Pulmonary artery endothelial cell (primary cell): ENCODE results near the gene SORCS1. TPM values are rescaled to one million over a fixed set of nuclear protein-coding genes. Genes with fewer than 3 reads are reported as not detected.

Experiments used
- DNase-seq: peaks from one replicate; pipeline ENCODE4 v3.0.0-alpha.2; 2011; ENCODE audit warnings: low read depth, low spot score
- total RNA-seq: library from RNA; depleted of rRNA; stranded (reverse); fragments of >200 nt; gene quantifications from 2 replicates; pipeline ENCODE4 v1.2.3, GENCODE V29; 2014

Gene SORCS1
- total RNA-seq, 1 donor from 2014 or later: not detected

DNA sequence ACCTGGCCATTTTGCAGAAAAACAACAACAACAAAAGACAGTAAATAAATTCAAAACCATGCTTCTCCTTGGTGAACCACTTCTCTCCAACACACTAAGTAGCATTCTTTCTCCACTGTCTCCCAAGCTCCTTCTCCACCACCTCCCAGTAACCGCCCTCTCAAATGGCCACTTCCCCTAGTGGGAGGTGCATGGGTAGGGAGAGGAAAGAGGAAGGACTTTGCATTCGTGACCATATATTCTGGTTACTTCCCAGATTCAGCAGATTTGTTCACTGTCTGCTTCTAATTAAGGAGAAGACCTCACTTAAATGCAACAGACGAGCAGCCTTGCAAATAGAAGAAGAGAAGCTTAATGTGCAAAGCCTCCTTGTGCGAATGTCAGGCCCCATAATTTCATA lies 166.8 kb downstream of the SORCS1 start:
- no peak for DNase-seq

- no peak for DNase-seq
These were observed 168.0 kb downstream of the SORCS1 start for GRCh38 chr10:106996510-106996909.

DNA sequence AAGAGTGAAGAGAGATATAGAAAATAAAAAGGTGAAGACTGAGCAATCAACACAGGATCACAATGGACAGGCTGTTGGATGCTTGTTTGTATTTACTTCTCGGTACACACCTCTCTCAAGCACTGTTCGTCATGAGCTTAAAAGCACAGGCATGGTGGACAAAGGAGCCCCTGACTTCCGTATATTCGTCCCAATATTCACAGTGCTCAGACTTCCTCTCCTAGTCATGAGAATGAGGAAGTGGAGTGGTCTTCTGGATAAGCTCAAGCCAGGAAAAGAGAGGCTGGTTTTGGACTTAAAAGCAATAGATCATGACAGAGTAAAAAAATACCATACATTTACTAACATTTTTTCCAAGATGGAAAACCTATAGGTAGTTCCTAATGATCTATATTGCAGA lies 172.5 kb downstream of the SORCS1 start:
- DNase-seq: no peak

- DNase-seq: no peak
These were observed 173.4 kb downstream of the SORCS1 start for GRCh38 chr10:106991091-106991490.

GRCh38 chr10:106987362-106987761 lies 177.1 kb downstream of the SORCS1 start:
- no peak for DNase-seq

DNA sequence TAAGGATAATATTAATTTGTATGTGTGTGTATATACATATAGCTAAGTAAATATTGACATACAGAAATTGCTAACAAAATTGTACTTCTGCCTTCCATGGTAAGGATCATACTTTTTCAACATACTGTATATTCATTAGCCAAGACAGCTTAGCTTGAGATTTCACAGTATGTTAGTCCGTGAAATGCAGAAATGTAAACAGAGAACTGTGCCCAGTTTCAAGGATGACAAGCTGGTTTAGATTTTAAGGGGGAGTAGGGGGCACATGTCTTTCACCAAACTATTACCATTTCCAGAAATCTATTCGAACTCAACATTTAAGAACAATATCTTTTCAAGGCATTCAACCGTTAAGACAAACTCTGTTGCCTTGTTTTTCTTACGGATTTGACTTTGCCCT lies 182.2 kb downstream of the SORCS1 start:
- no peak for DNase-seq

GRCh38 chr10:106981452-106982075 lies 182.9 kb downstream of the SORCS1 start:
- DNase-seq: no peak

DNA sequence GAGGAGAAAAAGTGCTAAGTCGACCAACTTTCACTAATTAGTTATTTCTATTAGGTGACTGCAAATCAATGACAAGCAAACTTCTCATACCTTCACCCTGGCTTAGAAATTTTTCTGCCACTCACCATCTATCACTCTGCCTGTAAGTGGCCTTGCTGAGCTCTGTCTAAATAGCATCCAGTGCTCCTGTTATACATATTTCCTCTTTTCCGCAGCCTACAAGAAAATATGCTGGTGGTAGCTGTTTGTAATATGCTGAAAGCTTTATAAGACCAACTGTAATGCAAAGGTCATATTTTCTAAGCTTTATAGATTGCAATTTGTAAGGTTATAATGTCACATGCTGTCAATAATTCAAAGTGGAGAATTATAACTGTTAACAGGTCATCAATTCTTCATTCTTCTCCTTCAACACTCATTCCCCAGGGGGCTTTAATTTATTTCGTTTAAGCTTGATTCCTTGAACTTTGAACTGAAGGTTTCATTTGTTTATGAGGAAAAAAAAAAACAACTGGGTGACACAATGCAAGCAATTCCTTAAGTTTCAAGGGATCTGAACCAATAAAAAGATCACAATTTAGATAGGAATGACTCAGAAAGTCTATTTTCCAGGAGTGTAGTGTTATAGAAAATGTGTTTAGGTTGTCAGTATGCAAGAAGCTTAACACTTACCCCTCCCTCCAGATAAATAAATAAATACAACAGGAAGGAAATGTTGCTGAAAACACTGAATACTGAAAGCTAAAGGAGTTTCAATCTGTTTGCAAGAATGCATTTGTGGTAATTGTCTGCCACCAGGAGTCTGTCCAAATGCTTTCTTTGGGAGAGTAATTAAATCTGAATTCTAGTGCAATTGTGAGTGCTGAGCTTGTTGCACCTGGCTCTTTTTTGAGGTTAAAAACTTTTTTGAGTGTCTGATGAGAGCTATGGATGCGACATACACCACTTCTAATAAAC lies 183.7 kb downstream of the SORCS1 start:
- no peak for DNase-seq

DNA sequence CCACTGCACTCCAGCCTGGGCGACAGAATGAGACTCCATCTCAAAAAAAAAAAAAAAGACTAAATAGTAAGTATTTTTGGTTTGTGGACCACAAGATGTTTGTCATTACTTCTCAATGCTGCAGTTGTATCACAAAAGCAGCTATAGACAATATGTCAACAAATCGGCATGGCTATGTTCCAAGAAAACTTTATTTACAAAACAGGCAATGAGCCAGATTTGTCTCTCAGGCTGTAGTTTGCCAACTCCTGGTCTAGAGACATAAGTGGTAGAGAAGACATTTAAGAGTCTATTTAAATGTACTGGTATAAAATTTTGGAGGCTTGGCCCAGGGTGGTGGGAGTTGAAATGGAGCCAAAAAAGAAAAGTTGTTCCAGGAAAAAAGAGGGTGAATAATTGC lies 185.8 kb downstream of the SORCS1 start:
- DNase-seq: no peak

GRCh38 chr10:106973716-106974115 lies 190.8 kb downstream of the SORCS1 start:
- no peak for DNase-seq

GRCh38 chr10:106973288-106973687 lies 191.2 kb downstream of the SORCS1 start:
- no peak for DNase-seq

DNA sequence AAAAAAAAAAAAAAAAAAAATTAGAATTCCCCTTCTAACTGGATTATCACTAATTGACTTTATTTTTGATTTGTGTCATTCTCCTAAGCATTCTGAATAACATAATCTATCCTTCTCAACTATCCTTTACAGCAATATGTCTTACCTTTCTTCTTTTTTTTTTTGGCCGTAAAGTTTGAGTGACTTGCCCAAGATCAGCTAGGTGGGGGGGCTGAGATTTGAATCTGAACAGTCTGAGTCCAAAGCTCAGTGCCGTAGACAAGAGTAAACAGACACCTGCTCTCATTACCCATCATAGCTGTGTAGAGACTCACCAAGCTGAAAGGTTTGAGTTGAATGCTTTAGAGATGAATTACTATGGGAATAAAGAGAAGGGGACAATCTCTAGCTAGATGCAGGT lies 192.1 kb downstream of the SORCS1 start:
- no peak for DNase-seq

- no peak for DNase-seq
These were observed 193.1 kb downstream of the SORCS1 start for GRCh38 chr10:106971411-106971831.

DNA sequence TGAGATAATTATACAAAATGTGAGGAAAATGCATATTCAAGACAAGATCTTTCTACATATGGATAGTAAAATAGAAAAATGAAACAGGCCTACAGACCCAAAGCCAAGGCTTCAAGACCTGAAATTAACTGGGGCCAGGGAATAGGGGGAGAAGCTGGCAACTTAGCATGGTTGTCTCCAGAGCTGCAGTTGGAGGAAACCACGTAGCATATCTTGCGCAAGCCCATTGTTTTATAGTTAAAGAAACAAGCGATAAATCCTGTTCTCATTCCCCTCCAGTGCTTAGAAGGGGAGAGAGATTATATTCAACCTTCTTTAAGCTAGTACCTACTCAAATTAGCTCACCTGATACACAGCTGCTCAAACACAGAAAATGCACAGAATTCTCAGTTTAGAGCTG lies 197.1 kb downstream of the SORCS1 start:
- no peak for DNase-seq

DNA sequence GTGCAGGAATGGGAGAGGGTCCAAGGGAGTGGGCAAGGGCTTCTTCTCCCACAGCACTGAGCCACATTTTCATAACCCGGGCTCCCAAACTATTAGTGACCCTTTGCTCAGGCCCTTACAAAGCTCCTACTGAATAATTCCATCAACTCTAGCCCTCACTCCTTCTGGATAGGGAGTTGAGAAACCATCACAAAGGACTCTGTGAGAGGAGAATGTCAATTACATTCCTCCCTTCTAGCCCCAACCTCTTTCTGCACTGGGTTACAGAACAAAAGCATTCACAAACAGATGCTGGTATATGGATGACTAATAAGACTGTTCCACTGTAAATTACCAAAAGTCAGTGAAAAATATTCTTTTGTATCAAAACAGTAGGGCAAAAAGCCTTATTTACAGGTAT lies 203.7 kb downstream of the SORCS1 start:
- DNase-seq: no peak

GRCh38 chr10:106959521-106959920 lies 205.0 kb downstream of the SORCS1 start:
- DNase-seq: no peak

GRCh38 chr10:106958589-106959361 lies 205.7 kb downstream of the SORCS1 start:
- no peak for DNase-seq

DNA sequence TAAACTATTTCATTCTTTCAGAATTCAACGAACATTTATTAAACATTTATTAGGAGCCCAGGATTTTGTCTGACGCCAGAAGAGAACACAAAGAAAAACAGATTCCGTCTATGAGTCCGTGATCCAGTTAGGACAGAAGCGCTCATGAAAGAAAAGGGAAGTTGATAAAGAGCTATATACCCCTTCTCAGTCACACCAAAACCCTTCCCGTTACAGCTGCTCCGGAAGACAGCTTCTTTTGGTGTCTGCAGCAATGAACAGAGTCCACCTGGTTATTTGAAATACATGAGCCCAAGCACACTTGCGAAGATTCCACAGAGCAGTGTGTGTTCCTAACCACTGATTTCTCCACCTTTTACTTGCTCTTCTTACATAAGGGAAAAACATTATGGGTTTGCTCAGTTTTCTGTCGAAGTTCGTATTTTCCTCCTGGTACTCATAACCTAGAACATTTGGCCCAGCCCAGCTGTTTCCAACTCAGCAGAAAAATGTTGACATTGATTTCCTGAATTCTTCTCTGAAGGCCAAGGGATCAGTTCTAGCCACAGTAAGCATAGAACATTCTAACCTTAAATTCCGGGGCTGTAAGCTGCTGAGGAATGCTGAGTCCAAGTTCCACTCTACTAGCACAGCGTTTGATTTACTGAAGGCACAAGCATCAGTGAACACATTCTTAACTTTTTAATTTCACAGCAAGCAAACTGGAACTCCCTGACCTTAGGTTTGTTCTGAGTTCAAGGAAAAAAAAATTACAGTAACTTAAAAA lies 206.5 kb downstream of the SORCS1 start:
- no peak for DNase-seq

DNA sequence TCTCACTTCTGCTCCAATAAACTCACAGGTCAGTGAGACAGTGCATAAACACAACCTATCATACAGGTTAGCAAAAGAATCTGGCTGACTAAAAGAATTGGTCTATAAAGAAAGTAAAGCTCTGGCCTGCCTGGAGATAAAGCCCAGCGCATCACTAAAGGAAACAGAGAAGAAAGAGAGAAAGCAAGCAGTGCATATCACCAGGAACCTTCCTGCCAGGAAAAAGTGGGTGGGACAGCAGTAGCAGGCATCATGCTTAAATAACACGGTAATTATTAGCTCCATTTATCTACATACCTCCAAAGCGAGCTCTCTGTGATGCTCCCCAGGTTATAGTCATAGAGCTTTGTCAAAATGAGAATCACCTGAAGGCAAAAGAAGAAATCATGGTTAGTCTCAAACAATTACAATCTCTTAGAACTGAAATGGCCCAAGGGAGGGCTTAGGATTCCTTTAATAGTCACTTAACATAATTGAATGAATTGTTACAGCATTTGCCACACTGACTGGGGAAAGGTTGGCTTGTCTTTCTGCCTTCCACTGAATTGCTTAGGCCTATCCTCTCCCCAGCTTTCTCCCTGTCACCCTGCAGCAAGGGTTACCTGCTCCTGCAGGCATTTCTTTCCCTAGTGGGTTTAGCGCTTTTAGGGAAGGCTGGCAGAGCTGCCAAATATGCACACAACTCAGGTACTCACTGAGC lies 208.1 kb downstream of the SORCS1 start:
- DNase-seq: no peak

GRCh38 chr10:106955133-106955532 lies 209.4 kb downstream of the SORCS1 start:
- DNase-seq: no peak

DNA sequence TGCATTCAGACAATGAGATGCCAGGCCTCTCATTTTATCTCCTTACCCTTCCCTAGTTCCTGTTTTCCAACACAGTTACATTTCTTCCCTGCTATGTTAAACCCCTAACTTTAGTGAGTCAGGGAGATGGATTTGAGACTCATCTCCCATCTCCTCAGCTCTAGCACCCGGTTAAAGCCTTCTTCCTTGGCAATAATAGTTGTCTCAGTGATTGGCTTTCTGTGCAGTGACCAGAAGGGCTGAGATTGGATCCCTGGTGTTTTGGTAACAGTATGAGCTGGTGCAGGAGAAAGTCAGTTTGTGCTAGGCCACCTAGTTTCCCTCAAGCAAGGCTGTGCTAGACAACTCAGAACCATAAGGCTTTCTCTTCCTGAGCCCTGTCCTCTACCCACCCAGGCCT lies 212.5 kb downstream of the SORCS1 start:
- no peak for DNase-seq
